Aorta (tissue), 5 donors: ENCODE measurements around the gene RFTN1. TPM values are rescaled to one million over a fixed set of nuclear protein-coding genes. Genes with fewer than 3 reads are reported as not detected.
A peak's percentile ranks its signal among the peaks of the same experiment; 100 is the strongest.

Experiments used
- ATAC-seq: fragments of 200-7000 bp; cut with Tn5 transposase; one replicate; pipeline ENCODE4 v1.9.1; 2022; ENCODE audit warnings: moderate library complexity; ENCODE audit not compliant: low FRiP score
- DNase-seq, 2 donors: peaks; one replicate each; pipeline ENCODE4 v3.0.0-alpha.2; 2020
- H3K27ac ChIP-seq, 2 donors: one replicate each; pipeline ENCODE4 v1.5.1; 2013; ENCODE audit warnings: low read length in 2 of 2, mild to moderate bottlenecking in 2 of 2, moderate library complexity in 2 of 2, control low read depth in 1 of 2, inconsistent platforms in 1 of 2, low read depth in 1 of 2
- H3K27me3 ChIP-seq, 2 donors: one replicate each; pipeline ENCODE4 v1.6.1; 2013; ENCODE audit warnings: control low read depth in 1 of 2, low read length in 1 of 2, mild to moderate bottlenecking in 1 of 2, moderate library complexity in 1 of 2; ENCODE audit not compliant: insufficient read depth in 2 of 2, control insufficient read depth in 1 of 2
- H3K36me3 ChIP-seq, 2 donors: one replicate each; pipeline ENCODE4 v1.6.1; 2013; ENCODE audit warnings: control low read depth in 1 of 2, low read length in 1 of 2, mild to moderate bottlenecking in 1 of 2; ENCODE audit not compliant: insufficient read depth in 2 of 2, control insufficient read depth in 1 of 2
- H3K4me1 ChIP-seq, 2 donors: one replicate each; pipeline ENCODE4 v1.6.1; 2013; ENCODE audit warnings: low read length in 2 of 2, control low read depth in 1 of 2, mild to moderate bottlenecking in 1 of 2, moderate library complexity in 1 of 2; ENCODE audit not compliant: insufficient read depth in 2 of 2, control insufficient read depth in 1 of 2
- H3K4me3 ChIP-seq, 2 donors: one replicate each; pipeline ENCODE4 v1.5.1; 2013; ENCODE audit warnings: low read length in 2 of 2, control low read depth in 1 of 2, mild to moderate bottlenecking in 1 of 2
- H3K9me3 ChIP-seq: one replicate; pipeline ENCODE4 v1.6.1; 2013; ENCODE audit warnings: mild to moderate bottlenecking, low read length; ENCODE audit not compliant: control insufficient read depth
- WGBS, 2 donors: extraction: QIAGEN DNeasy Blood & Tissue Kit; methylation state at CpG; one replicate each; pipeline ENCODE4 v1.1.7; 2013; 5-methylcytosine and 5-hydroxymethylcytosine counted together
- intact Hi-C, 2 donors: fragments of 100-400 bp; cut with DNase I; formaldehyde crosslinking; loops; one replicate each; pipeline versions ENCODE4 v1.14.2 to v1.15.0; 2022
- polyA plus RNA-seq, 2 donors: library from polyadenylated mRNA; stranded (reverse); fragments of 200-250 nt; gene quantifications; one replicate each; pipeline ENCODE4 v1.2.3, GENCODE V29; 2013
- total RNA-seq, 2 donors: library from RNA; stranded (reverse); fragmentation: NEBNext Ultra II Directional; extraction: Animal tissue kit (Norgen Biotek cat#: 25700); gene quantifications; one replicate each; pipeline ENCODE4 v1.2.1, GENCODE V29; 2021
- donor health status: healthy with polysubstance abuse.
- donor health status: Bipolar disorder and iron deficiency.
- donor health status: DM: no; HTN: no; CAD: no.
- donor health status: DM: no; HTN: no; CAD: no.
- donor health status: DM: yes; HTN: yes; CAD: no.

The RFTN1 gene
- total and polyA plus RNA-seq, 4 donors = 12.7 to 119 (median 59.4) TPM

DNA sequence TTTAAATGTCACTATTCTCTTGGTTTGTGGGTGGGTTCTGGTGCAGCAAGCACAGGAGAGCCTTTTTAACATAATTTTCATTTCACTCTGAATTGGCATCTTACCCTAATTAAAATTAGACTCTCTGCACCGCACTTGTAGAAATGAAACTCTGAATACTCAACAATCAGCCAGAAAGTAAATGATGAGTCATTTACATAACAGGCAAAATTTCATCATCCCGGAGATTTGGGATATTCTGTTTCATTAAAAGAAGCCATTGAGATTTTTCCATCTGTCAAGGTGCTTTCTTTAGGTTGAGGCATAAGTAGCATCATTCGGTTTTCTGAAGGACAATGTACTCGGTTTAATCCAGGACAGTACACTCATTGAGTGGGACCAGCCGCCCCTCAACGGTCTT lies 111.0 kb downstream of the RFTN1 start:
- 86 to 91% methylated on average over 6 of the region's 6 CpGs for WGBS, 2 donors
- H3K36me3 ChIP-seq = no peaks in the 10 kb centered on the region
- DNase-seq (no peak), ATAC-seq (no peak)
- H3K27me3 ChIP-seq = no peaks in the 10 kb centered on the region
- intact Hi-C loops = loop anchor here in 1 of 2 donors (5.0 kb wide), 1 partner anchor 40 kb away; no protein-coding TSS in a partner anchor
- H3K4me1 ChIP-seq = peaks cover 0 to 3% of the 10 kb centered on the region in 2 donors
- no peak overlapping the region for H3K4me3 ChIP-seq
- H3K9me3 ChIP-seq = no peaks in the 10 kb centered on the region
- H3K27ac ChIP-seq = no peak overlapping the region

DNA sequence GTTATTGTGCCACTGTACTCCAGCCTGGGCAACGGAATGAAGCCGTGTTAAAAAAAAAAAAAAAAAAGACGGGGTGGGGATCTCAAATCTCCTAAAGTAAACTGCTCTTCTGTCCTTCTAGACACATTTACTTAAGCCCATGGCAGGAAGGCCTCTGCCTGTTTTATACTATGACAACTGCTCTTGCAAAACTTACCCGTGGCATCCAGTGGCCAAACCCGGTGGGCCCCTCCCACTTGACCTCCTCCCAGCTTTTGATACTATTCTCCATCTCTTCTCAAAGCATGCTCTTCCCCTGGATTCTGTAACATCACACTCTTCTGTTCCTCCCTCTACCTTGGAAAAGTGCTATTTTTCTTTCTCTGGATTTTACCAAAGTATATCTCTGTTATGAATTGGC lies 112.2 kb downstream of the RFTN1 start:
- H3K4me1 ChIP-seq = peaks cover 0 to 3% of the 10 kb centered on the region in 2 donors
- no peak overlapping the region for H3K27ac ChIP-seq
- intact Hi-C loops = loop anchor here in 1 of 2 donors (5.0 kb wide), 1 partner anchor 41 kb away; no protein-coding TSS in a partner anchor

DNA sequence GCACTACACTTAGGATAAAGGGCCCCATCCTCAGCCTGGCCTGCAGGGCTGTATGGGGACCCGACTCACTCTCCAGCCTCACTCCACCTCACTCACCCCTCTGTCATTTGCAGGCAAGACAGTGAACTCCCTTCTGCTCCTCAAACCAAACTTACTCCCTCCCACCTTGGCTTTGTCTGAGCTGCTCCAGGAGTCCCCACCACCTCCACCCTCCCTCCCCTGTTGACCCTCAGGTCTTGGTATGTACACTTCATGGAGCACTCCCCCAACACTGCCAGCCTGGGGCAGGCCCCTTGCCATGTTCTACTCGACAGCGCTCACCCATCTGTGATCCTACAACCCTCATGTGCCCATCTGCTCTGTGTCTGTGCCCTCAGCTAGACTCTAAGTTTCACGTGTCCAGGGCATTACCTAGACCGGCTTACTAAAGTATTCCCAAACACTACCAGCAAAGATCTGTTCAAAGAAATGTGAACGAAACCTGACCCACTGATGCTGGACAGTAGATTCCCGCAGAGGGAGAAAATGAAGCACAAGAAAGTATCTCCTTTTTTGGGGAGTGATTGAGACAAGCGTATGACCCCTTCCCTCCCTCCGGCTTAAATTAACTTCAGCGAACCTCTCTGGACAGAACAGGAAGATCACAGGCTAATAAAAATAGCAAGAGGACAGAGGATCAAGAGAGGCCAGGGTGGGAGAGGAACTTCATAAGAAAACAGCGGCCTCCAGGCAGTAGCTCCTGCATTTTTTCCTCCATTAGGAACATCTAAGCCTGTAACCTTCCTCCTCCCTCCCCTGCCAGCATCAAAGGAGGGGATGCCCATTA lies 113.2 kb downstream of the RFTN1 start:
- no peaks in the 10 kb centered on the region for H3K36me3 ChIP-seq
- 87 to 90% methylated on average over 11 of the region's 11 CpGs for WGBS, 2 donors
- intact Hi-C loops = loop anchor here in 1 of 2 donors (5.0 kb wide), 1 partner anchor 42 kb away; no protein-coding TSS in a partner anchor
- peak; percentile 15 for ATAC-seq
- DNase-seq = no peak
- H3K9me3 ChIP-seq = no peaks in the 10 kb centered on the region
- no peak overlapping the region for H3K4me3 ChIP-seq
- peak overlapping the region in 1 of 2 donors; percentile 11 for H3K27ac ChIP-seq
- H3K4me1 ChIP-seq = peaks cover 0 to 3% of the 10 kb centered on the region in 2 donors
- H3K27me3 ChIP-seq = no peaks in the 10 kb centered on the region

More for the DNA sequence above, 112.2 kb downstream of the RFTN1 start:
- H3K27me3 ChIP-seq = no peaks in the 10 kb centered on the region
- H3K36me3 ChIP-seq = no peaks in the 10 kb centered on the region
- ATAC-seq = no peak
- no peak for DNase-seq
- WGBS, 2 donors = 90 to 94% methylated on average over 5 of the region's 5 CpGs
- H3K4me3 ChIP-seq = no peak overlapping the region
- H3K9me3 ChIP-seq = no peaks in the 10 kb centered on the region

DNA sequence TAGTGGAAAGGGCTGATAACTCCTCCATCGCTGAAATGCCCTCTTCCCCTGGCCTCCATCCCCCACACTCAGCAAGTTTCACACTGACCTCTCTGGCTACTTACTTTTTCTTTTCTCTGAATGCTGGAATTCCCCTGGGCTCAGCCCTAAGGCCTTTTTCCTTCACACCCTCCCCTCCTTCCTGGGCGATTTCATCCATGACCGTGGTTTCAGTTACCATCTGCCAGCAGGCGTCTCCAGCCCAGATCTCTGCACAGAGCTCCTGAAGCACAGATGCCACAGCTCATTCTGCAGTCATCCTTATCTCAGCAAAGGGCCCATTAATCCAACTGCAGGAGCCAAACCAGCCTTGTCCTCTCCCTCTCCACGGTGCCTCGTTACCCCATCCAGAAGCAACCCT lies 114.0 kb downstream of the RFTN1 start:
- H3K4me3 ChIP-seq = no peak overlapping the region
- H3K4me1 ChIP-seq = peaks cover 0 to 3% of the 10 kb centered on the region in 2 donors
- H3K36me3 ChIP-seq = no peaks in the 10 kb centered on the region
- DNase-seq (no peak), ATAC-seq (peak; percentile 62)
- intact Hi-C loops = no loop called here
- peak overlapping the region in 1 of 2 donors; percentile 69 for H3K27ac ChIP-seq
- H3K9me3 ChIP-seq = no peaks in the 10 kb centered on the region
- 21 to 32% methylated on average over 6 of the region's 6 CpGs for WGBS, 2 donors
- H3K27me3 ChIP-seq = no peaks in the 10 kb centered on the region

DNA sequence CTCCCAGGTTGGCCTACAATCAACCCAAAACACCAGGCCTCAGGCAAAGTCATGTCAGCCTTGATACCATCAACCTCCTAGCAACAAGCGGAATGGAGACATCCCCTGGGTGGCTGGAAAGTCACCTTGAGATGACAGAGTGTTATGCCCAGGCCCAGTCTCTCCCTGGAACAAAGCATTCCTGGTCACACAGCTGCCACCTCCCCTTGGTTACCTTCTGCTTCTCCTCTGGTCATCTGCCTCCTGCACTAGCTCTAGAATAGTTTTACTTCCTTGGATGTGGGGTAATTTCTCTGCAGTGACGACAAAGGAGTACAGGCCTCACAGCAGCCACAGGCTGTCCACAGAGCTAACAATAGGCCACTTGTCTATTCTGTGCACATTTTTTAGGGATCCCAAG lies 114.9 kb downstream of the RFTN1 start:
- no peaks in the 10 kb centered on the region for H3K27me3 ChIP-seq
- no peak for ATAC-seq
- intact Hi-C loops = no loop called here
- no peaks in the 10 kb centered on the region for H3K9me3 ChIP-seq
- no peak for DNase-seq
- no peak overlapping the region for H3K4me3 ChIP-seq
- H3K27ac ChIP-seq = no peak overlapping the region
- peaks cover 0 to 3% of the 10 kb centered on the region in 2 donors for H3K4me1 ChIP-seq
- H3K36me3 ChIP-seq = no peaks in the 10 kb centered on the region
- WGBS, 2 donors = 43 to 68% methylated on average over 2 of the region's 2 CpGs

DNA sequence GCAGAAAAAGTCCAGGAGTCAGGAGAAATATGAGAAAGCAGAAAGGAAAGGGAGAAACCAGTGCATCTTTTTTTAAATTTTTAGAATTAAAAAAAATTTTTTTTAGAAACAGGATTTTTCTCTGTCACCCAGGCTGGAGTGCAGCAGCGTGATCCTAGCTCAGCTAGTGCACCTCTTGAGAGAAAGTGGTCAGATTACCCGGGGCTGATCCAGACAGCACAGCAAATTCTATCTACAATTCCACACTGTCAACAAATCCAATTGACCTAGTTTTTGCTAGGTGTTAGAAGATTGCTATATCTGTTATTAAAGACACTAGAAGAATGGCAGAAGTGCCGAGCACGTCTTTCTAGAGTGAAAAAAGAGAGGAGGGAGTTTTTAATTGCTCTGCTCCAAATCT lies 117.3 kb downstream of the RFTN1 start:
- intact Hi-C loops = no loop called here
- Histone ChIP-seq H3K27ac (no peak overlapping the region), H3K36me3 (no peaks in the 10 kb centered on the region), H3K4me1 (no peaks in the 10 kb centered on the region), H3K4me3 (no peak overlapping the region), H3K9me3 (no peaks in the 10 kb centered on the region), H3K27me3 (no peaks in the 10 kb centered on the region)
- DNase-seq (no peak), ATAC-seq (no peak)
- 91 to 92% methylated on average over 4 of the region's 4 CpGs for WGBS, 2 donors

GRCh38 chr3:16395212-16395611 lies 118.3 kb downstream of the RFTN1 start:
- 27 to 53% methylated on average over 3 of the region's 3 CpGs for WGBS, 2 donors
- no peaks in the 10 kb centered on the region for H3K4me1 ChIP-seq
- H3K36me3 ChIP-seq = no peaks in the 10 kb centered on the region
- ATAC-seq (no peak), DNase-seq (no peak)
- H3K9me3 ChIP-seq = no peaks in the 10 kb centered on the region
- H3K27me3 ChIP-seq = no peaks in the 10 kb centered on the region
- H3K27ac ChIP-seq = no peak overlapping the region
- no peak overlapping the region for H3K4me3 ChIP-seq
- intact Hi-C loops = no loop called here

- Histone ChIP-seq H3K27me3 (no peaks in the 10 kb centered on the region), H3K9me3 (no peaks in the 10 kb centered on the region), H3K27ac (no peak overlapping the region), H3K4me1 (no peaks in the 10 kb centered on the region), H3K36me3 (no peaks in the 10 kb centered on the region), H3K4me3 (no peak overlapping the region)
- DNase-seq (no peak), ATAC-seq (no peak)
- WGBS, 2 donors = 0% methylated on average over 1 of the region's 1 CpG
- intact Hi-C loops = no loop called here
These were observed 118.9 kb downstream of the RFTN1 start for GRCh38 chr3:16394639-16395038.

GRCh38 chr3:16392717-16393116 lies 120.8 kb downstream of the RFTN1 start:
- intact Hi-C loops = no loop called here
- Histone ChIP-seq H3K9me3 (no peaks in the 10 kb centered on the region), H3K27me3 (no peaks in the 10 kb centered on the region), H3K36me3 (no peaks in the 10 kb centered on the region), H3K4me3 (no peak overlapping the region), H3K4me1 (no peaks in the 10 kb centered on the region), H3K27ac (no peak overlapping the region)
- 60 to 75% methylated on average over 1 of the region's 1 CpG for WGBS, 2 donors
- DNase-seq (no peak), ATAC-seq (no peak)
